Mesenchymal stem cell (in vitro differentiated cells and primary cell): Measurements from ENCODE around the gene ATP4A.

Experiments used
- DNase-seq: peaks from one replicate; pipeline ENCODE4 v3.0.0-alpha.2; 2013
- H2AFZ ChIP-seq: one replicate; pipeline ENCODE4 v1.6.1; 2013; ENCODE audit warnings: low read depth, mild to moderate bottlenecking, control low read depth, inconsistent platforms, low read length, moderate library complexity
- H2AK5ac ChIP-seq: 2 replicates; pipeline ENCODE4 v1.6.1; 2013; ENCODE audit warnings: low read length, moderate library complexity, mild to moderate bottlenecking, inconsistent platforms; ENCODE audit not compliant: severe bottlenecking
- H2BK120ac ChIP-seq: one replicate; pipeline ENCODE4 v1.6.1; 2013; ENCODE audit warnings: low read depth, mild to moderate bottlenecking, inconsistent platforms, low read length, moderate library complexity
- H2BK12ac ChIP-seq, 2 experiments: one replicate each; pipeline ENCODE4 v1.6.1; 2013; ENCODE audit warnings: inconsistent platforms in 2 of 2, low read length in 2 of 2, mild to moderate bottlenecking in 2 of 2, moderate library complexity in 2 of 2, control low read depth in 1 of 2
- H2BK15ac ChIP-seq: one replicate; pipeline ENCODE4 v1.6.1; 2013; ENCODE audit warnings: mild to moderate bottlenecking, low read depth, inconsistent platforms; ENCODE audit not compliant: poor library complexity, severe bottlenecking
- H2BK5ac ChIP-seq: 2 replicates; pipeline ENCODE4 v1.6.1; 2013; ENCODE audit warnings: low read depth, mild to moderate bottlenecking, low read length, control low read depth, inconsistent platforms; ENCODE audit not compliant: poor library complexity, severe bottlenecking
- H3K14ac ChIP-seq, 2 experiments: one replicate each; pipeline ENCODE4 v1.6.1; 2013; ENCODE audit warnings: inconsistent platforms in 2 of 2, low read length in 2 of 2, control low read depth in 1 of 2, mild to moderate bottlenecking in 1 of 2, moderate library complexity in 1 of 2
- H3K18ac ChIP-seq, 2 experiments: one replicate each; pipeline ENCODE4 v1.6.1; 2013; ENCODE audit warnings: inconsistent platforms in 2 of 2, low read length in 2 of 2, control low read depth in 1 of 2, low read depth in 1 of 2, mild to moderate bottlenecking in 1 of 2
- H3K23ac ChIP-seq, 2 experiments: one replicate each; pipeline ENCODE4 v1.6.1; 2013; ENCODE audit warnings: inconsistent platforms in 2 of 2, low read length in 2 of 2, mild to moderate bottlenecking in 2 of 2, moderate library complexity in 2 of 2, control low read depth in 1 of 2
- H3K27ac ChIP-seq: 2 replicates; pipeline ENCODE4 v1.5.1; 2013; ENCODE audit warnings: mild to moderate bottlenecking, moderate library complexity, low read length, control low read depth, inconsistent platforms; ENCODE audit not compliant: poor library complexity, severe bottlenecking
- H3K27me3 ChIP-seq, 2 experiments: 2 replicates each; pipeline versions ENCODE4 v1.6.1 to v1.7.0; 2013; ENCODE audit warnings: low read length in 2 of 2, mild to moderate bottlenecking in 2 of 2, moderate library complexity in 2 of 2, control low read depth in 1 of 2, inconsistent platforms in 1 of 2; ENCODE audit not compliant: control insufficient read depth in 1 of 2, insufficient read depth in 1 of 2
- H3K36me3 ChIP-seq, 2 experiments: 2 replicates each; pipeline versions ENCODE4 v1.6.1 to v1.7.0; 2013; ENCODE audit warnings: low read length in 2 of 2, control low read depth in 1 of 2, inconsistent platforms in 1 of 2, low read depth in 1 of 2, mild to moderate bottlenecking in 1 of 2; ENCODE audit not compliant: insufficient read depth in 2 of 2, control insufficient read depth in 1 of 2
- H3K4ac ChIP-seq, 2 experiments: one replicate each; pipeline ENCODE4 v1.6.1; 2013; ENCODE audit warnings: inconsistent platforms in 2 of 2, low read length in 2 of 2, mild to moderate bottlenecking in 2 of 2, moderate library complexity in 2 of 2, control low read depth in 1 of 2, low read depth in 1 of 2
- H3K4me1 ChIP-seq: 2 replicates; pipeline ENCODE4 v1.6.1; 2013; ENCODE audit warnings: low read depth, low read length, control low read depth; ENCODE audit not compliant: control insufficient read depth, insufficient read depth
- H3K4me2 ChIP-seq: 2 replicates; pipeline ENCODE4 v1.6.1; 2013; ENCODE audit warnings: low read length, mild to moderate bottlenecking, inconsistent platforms; ENCODE audit not compliant: poor library complexity, severe bottlenecking
- H3K4me3 ChIP-seq, 2 experiments: 2 replicates each; pipeline versions ENCODE4 v1.5.1 to v1.7.0; 2013; ENCODE audit warnings: low read length in 2 of 2, mild to moderate bottlenecking in 2 of 2, control low read depth in 1 of 2, low read depth in 1 of 2; ENCODE audit not compliant: insufficient read depth in 1 of 2
- H3K79me1 ChIP-seq: replicated peaks from 2 replicates; pipeline ENCODE4 v1.6.1; 2013; ENCODE audit warnings: mild to moderate bottlenecking, control low read depth, low read length, inconsistent platforms; ENCODE audit not compliant: poor library complexity, severe bottlenecking
- H3K9ac ChIP-seq: 2 replicates; pipeline ENCODE4 v1.7.0; 2013; ENCODE audit warnings: mild to moderate bottlenecking, low read length, moderate library complexity
- H3K9me3 ChIP-seq: 2 replicates; pipeline ENCODE4 v1.7.0; 2013; ENCODE audit warnings: mild to moderate bottlenecking, low read length; ENCODE audit not compliant: control insufficient read depth
- H4K8ac ChIP-seq: one replicate; pipeline ENCODE4 v1.6.1; 2013; ENCODE audit warnings: inconsistent platforms, mild to moderate bottlenecking, low read length, moderate library complexity
- H4K91ac ChIP-seq: one replicate; pipeline ENCODE4 v1.6.1; 2013; ENCODE audit warnings: mild to moderate bottlenecking, low read length, inconsistent platforms
- WGBS: methylation state at CpG from one replicate; pipeline ENCODE4 v1.1.7; 2013; ENCODE audit warnings: mixed read lengths; 5-methylcytosine and 5-hydroxymethylcytosine counted together

ATP4A gene

DNA sequence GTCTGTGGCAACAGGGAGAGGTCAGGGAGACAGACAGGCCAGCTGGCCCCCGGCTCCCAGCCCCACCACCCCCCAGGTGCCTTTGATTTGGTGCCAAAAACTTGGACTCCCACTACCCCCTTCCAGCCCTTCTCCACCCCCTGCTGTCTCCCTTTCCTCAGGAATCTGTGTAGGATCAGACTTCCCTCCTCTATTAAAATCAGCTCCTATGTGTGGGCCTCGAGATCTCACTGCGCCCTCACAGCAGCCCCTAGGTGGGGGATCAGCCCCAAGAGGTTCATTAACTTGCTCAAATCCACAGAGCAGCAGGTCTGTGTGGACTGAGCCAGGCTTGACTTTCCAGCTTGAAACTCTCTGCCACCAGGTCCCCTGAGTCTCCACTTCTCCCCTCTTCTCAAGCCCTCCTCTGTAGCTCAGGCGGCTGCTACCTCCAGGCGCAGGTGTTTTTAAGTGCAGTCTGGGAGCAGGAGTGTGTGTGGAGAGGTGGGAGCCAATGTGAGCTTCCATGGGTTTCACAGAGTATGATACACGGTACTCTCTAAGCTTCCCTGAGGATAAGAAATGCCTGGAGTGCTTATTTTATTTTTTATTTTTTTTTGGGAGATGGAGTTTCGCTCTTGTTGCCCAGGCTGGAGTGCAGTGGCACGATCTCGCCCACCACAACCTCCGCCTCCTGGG lies 28.5 kb downstream of the ATP4A start:
- no peak overlapping the region for H3K14ac ChIP-seq
- DNase-seq, result no peak
- no peak overlapping the region for H2BK5ac ChIP-seq
- H3K4me2 ChIP-seq, result no peak overlapping the region
- no peak overlapping the region for H2BK15ac ChIP-seq
- 81% methylated on average over 10 of the region's 10 CpGs for WGBS
- no peak overlapping the region for H3K4me3 ChIP-seq
- no peak overlapping the region for H2BK120ac ChIP-seq
- peaks cover 3% of the 10 kb centered on the region for H3K4me1 ChIP-seq
- no peak overlapping the region for H4K91ac ChIP-seq
- no peak overlapping the region for H2BK12ac ChIP-seq
- H3K18ac ChIP-seq, result no peak overlapping the region
- H3K79me1 ChIP-seq, result no peaks in the 10 kb centered on the region
- H3K4ac ChIP-seq, result no peak overlapping the region
- no peak overlapping the region for H4K8ac ChIP-seq
- peaks cover 22 to 29% of the 10 kb centered on the region in 2 experiments for H3K27me3 ChIP-seq
- H2AFZ ChIP-seq, result no peak overlapping the region
- no peak overlapping the region for H3K27ac ChIP-seq
- peaks cover 2% of the 10 kb centered on the region in 2 experiments for H3K36me3 ChIP-seq
- H3K9me3 ChIP-seq, result no peaks in the 10 kb centered on the region
- H3K23ac ChIP-seq, result no peak overlapping the region
- no peak overlapping the region for H3K9ac ChIP-seq
- H2AK5ac ChIP-seq, result no peak overlapping the region

DNA sequence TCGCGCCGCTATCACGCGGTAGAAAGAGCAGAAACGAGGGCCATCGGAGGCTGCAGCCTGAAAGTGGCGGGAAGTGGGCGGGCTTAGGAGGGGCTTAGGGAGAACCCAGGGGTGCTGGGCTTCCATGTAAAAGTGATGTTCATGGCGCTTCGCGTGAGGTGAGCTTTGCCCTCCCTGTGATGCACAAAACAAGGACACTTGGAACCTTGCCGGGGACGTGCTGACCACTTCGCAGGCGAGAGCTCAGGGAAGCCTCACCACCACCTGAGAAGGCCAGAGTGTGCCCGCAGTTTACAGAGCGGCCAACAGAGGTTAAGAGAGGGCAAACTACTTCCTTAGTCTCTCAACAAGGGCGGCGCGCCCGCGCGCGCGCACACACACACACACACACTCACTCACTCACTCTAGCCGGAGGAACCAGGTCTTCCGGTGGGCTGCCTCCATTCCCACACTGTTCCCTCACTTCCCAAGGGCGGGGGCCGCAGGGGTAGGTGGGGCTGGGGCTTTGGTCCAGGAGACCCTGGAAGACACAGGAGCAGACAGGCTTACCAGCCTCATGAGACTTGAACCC lies 29.6 kb downstream of the ATP4A start:
- WGBS, result 41% methylated on average over 20 of the region's 30 CpGs
- Histone ChIP-seq H3K4ac (no peak overlapping the region), H3K4me1 (peaks cover 3% of the 10 kb centered on the region), H3K4me2 (no peak overlapping the region), H2BK12ac (no peak overlapping the region), H3K79me1 (no peaks in the 10 kb centered on the region), H2AFZ (no peak overlapping the region), H3K18ac (no peak overlapping the region), H2BK15ac (no peak overlapping the region), H4K91ac (no peak overlapping the region), H3K27me3 (peaks cover 22 to 29% of the 10 kb centered on the region in 2 experiments), H2BK120ac (no peak overlapping the region), H3K4me3 (peak overlapping the region in 1 of 2 experiments; percentile 66), H3K14ac (no peak overlapping the region), H2AK5ac (no peak overlapping the region), H3K9ac (peak overlapping the region; percentile 53), H2BK5ac (no peak overlapping the region), H3K27ac (no peak overlapping the region), H3K9me3 (no peaks in the 10 kb centered on the region), H4K8ac (no peak overlapping the region), H3K23ac (no peak overlapping the region), H3K36me3 (no peaks in the 10 kb centered on the region)
- DNase-seq, result peak; percentile 40

DNA sequence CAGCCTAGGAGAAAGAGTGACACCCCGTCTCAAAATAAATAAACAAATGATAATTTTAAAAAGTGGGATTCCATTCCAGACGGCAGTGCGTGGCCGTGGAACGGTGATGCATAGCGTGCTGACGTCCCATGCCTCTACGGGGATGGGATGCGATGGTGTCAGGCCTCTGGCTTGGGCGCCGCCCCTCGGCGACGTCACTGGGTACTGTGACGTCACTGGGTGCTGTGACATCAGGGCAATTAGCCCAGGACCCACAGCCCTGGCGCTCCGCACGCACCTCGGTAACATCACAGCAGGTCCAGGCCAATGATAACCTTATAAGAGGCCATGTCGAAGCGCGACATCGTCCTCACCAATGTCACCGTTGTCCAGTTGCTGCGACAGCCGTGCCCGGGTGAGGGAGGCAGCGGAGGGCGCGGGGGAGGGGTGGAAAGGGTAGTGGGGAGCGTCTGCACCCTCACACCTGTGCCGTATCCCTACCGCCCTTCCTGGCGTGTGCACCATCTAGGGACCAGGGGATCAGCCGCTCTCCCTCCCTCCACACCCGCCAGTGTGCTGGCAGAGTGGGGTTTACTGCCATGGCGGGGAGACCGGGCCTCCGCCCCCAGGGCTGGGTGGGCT lies 30.1 kb downstream of the ATP4A start, which contains the start of gene GAPDHS:
Gene GAPDHS, plus strand, starts transcription at position 256 of the 621 bp plus-strand sequence. Its CDS starts 72 bp downstream, at position 328.
- no peak within 1 kb of the TSS for H4K91ac ChIP-seq
- H3K4me1 ChIP-seq, result peaks cover 3% of the 10 kb centered on the region
- no peak within 1 kb of the TSS for H2AFZ ChIP-seq
- peaks cover 22 to 29% of the 10 kb centered on the region in 2 experiments for H3K27me3 ChIP-seq
- no peak within 1 kb of the TSS for H3K4ac ChIP-seq
- H2BK12ac ChIP-seq, result no peak within 1 kb of the TSS
- no peak within 1 kb of the TSS for H3K27ac ChIP-seq
- H3K79me1 ChIP-seq, result no peaks in the 10 kb centered on the region
- peak within 1 kb of the TSS; percentile 53 for H3K9ac ChIP-seq
- WGBS, result 76% methylated on average over 37 of the region's 39 CpGs
- H3K4me3 ChIP-seq, result peak within 1 kb of the TSS in 1 of 2 experiments; percentile 66
- no peak within 1 kb of the TSS for H4K8ac ChIP-seq
- H3K36me3 ChIP-seq, result no peaks in the 10 kb centered on the region
- H3K23ac ChIP-seq, result peak within 1 kb of the TSS in 1 of 2 experiments; percentile 34
- H2AK5ac ChIP-seq, result no peak within 1 kb of the TSS
- H2BK15ac ChIP-seq, result no peak within 1 kb of the TSS
- DNase-seq, result no peak
- H3K9me3 ChIP-seq, result no peaks in the 10 kb centered on the region
- H2BK120ac ChIP-seq, result no peak within 1 kb of the TSS
- H3K4me2 ChIP-seq, result no peak within 1 kb of the TSS
- no peak within 1 kb of the TSS for H3K18ac ChIP-seq
- peak within 1 kb of the TSS in 1 of 2 experiments; percentile 53 for H3K14ac ChIP-seq
- no peak within 1 kb of the TSS for H2BK5ac ChIP-seq

DNA sequence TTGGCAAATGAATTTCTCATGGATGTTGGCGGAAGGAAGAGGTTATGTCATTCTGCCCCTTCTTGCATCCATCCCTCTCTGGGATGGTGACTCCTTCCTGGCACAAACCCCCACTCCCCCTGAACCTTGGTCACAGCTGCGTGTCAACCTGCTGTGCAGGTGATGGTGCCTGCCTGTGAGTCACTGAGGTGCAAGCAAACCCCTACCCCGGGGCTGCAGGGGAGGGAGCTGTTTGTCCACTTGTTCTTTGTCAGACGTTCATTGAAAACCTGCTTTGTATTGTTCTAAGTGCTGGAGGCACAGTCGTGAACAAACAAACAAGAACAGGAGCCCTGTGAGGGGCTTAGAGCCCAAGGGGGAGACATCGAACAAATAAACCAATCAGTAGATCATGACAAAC lies 32.2 kb downstream of the ATP4A start:
- peaks cover 3% of the 10 kb centered on the region for H3K4me1 ChIP-seq
- 51% methylated on average over 5 of the region's 6 CpGs for WGBS
- H3K14ac ChIP-seq, result no peak overlapping the region
- H2BK120ac ChIP-seq, result no peak overlapping the region
- no peak overlapping the region for H2AK5ac ChIP-seq
- H3K36me3 ChIP-seq, result no peaks in the 10 kb centered on the region
- H3K4ac ChIP-seq, result no peak overlapping the region
- H3K9ac ChIP-seq, result no peak overlapping the region
- H4K8ac ChIP-seq, result no peak overlapping the region
- H4K91ac ChIP-seq, result peak overlapping the region; percentile 52
- no peak overlapping the region for H3K23ac ChIP-seq
- no peak overlapping the region for H2AFZ ChIP-seq
- H3K4me3 ChIP-seq, result no peak overlapping the region
- peaks cover 22 to 30% of the 10 kb centered on the region in 2 experiments for H3K27me3 ChIP-seq
- H3K18ac ChIP-seq, result no peak overlapping the region
- no peak overlapping the region for H3K4me2 ChIP-seq
- no peak overlapping the region for H3K27ac ChIP-seq
- H2BK15ac ChIP-seq, result no peak overlapping the region
- H2BK5ac ChIP-seq, result no peak overlapping the region
- no peaks in the 10 kb centered on the region for H3K79me1 ChIP-seq
- DNase-seq, result no peak
- no peaks in the 10 kb centered on the region for H3K9me3 ChIP-seq
- H2BK12ac ChIP-seq, result peak overlapping the region in 1 of 2 experiments; percentile 39
